Body of pancreas (tissue), 4 donors: Measurements from ENCODE around the gene SH2D5. TPM values are rescaled to one million over a fixed set of nuclear protein-coding genes. Genes with fewer than 3 reads are reported as not detected.

Source experiments
- ATAC-seq: fragments of 150-250 bp; one replicate; pipeline ENCODE4 v1.9.1; 2016
- DNase-seq, 4 donors: peaks; one replicate each; pipeline ENCODE4 v3.0.0-alpha.2; 2019
- H3K27ac ChIP-seq, 4 donors: fragments of 200-600 bp; sonication (generic); 1 replicate in 3 of 4; 2 replicates in 1 of 4; pipeline versions ENCODE4 v1.5.1 to v1.6.1; 2016 to 2019; ENCODE audit warnings: mild to moderate bottlenecking in 1 of 4, mixed read lengths in 1 of 4, moderate library complexity in 1 of 4
- H3K27me3 ChIP-seq, 2 donors: fragments of 200-600 bp; sonication (generic); one replicate each; pipeline ENCODE4 v1.6.0; 2016; ENCODE audit warnings: mild to moderate bottlenecking in 1 of 2
- H3K36me3 ChIP-seq, 2 donors: fragments of 200-600 bp; sonication (generic); replicated peaks in 1 of 2; 2 replicates each; pipeline ENCODE4 v1.5.1; 2016; ENCODE audit warnings: low read depth in 2 of 2; ENCODE audit not compliant: insufficient read depth in 1 of 2
- H3K4me1 ChIP-seq: fragments of 200-600 bp; sonication (generic); one replicate; pipeline ENCODE4 v1.6.0; 2016
- H3K4me3 ChIP-seq, 2 donors: fragments of 200-600 bp; sonication (generic); 1 replicate in 1 of 2; 2 replicates in 1 of 2; pipeline ENCODE4 v1.5.1; 2016 to 2019
- H3K9me3 ChIP-seq, 3 donors: fragments of 200-600 bp; sonication (generic); 1 replicate in 2 of 3; 2 replicates in 1 of 3; pipeline ENCODE4 v1.5.1; 2016
- POLR2A ChIP-seq, 3 donors: fragments of 450-650 bp; IDR thresholded peaks; one replicate each; pipeline ENCODE4 v1.6.1; 2016; ENCODE audit warnings: antibody characterized with exemption in 3 of 3, mild to moderate bottlenecking in 2 of 3
- WGBS, 2 donors: methylation state at CpG; one replicate each; pipeline ENCODE4 v1.1.5; 2017; 5-methylcytosine and 5-hydroxymethylcytosine counted together
- intact Hi-C: fragments of 100-400 bp; cut with DNase I; formaldehyde crosslinking; loops from one replicate; pipeline ENCODE4 v1.15.1; 2023
- total RNA-seq, 2 donors: library from RNA; depleted of rRNA; stranded (reverse); fragments of >200 nt; gene quantifications; one replicate each; pipeline ENCODE4 v1.1.0, GENCODE V29; 2016
- TF ChIP-seq, protein P1 (sequence below), 7 experiments: fragments of 450-650 bp in 4 of 7; fragments of 200-600 bp in 3 of 7; sonication (generic) in 3 of 7; IDR thresholded peaks; one replicate each; pipeline ENCODE4 v1.5.1; 2016 to 2019; ENCODE audit warnings: antibody characterized with exemption in 7 of 7

Gene SH2D5
- total RNA-seq, 2 donors from 2014 or later: not detected

DNA sequence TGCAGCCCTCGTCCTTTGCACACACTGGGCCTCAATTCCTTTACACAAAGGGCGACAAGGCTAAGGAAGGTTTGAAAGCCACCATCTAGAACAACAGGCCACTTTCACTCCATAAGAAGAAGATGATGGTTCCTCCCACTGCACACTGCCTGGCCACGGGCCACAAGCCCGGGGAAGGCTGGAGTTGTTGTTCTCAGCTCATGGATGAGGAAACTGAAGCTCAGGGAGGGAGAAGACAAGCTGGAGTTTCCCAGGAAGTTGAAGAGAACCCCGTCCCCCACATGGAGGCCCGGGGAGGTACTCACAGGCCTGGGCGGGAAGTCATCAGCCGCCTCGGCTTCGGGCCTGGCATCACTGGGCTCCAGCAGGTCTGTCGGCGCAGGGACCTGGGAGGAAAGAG, 46.8 kb downstream of the SH2D5 start:
- H3K27me3 ChIP-seq: no peaks in the 10 kb centered on the region
- DNase-seq (no peak), ATAC-seq (no peak)
- no peaks in the 10 kb centered on the region for H3K36me3 ChIP-seq
- 80 to 81% methylated on average over 5 to 12 of the region's 12 CpGs for WGBS, 2 donors
- no peak overlapping the region for H3K4me3 ChIP-seq
- H3K27ac ChIP-seq: peak overlapping the region in 2 of 4 donors; percentile 49 to 50
- TF ChIP-seq, protein P1, sequence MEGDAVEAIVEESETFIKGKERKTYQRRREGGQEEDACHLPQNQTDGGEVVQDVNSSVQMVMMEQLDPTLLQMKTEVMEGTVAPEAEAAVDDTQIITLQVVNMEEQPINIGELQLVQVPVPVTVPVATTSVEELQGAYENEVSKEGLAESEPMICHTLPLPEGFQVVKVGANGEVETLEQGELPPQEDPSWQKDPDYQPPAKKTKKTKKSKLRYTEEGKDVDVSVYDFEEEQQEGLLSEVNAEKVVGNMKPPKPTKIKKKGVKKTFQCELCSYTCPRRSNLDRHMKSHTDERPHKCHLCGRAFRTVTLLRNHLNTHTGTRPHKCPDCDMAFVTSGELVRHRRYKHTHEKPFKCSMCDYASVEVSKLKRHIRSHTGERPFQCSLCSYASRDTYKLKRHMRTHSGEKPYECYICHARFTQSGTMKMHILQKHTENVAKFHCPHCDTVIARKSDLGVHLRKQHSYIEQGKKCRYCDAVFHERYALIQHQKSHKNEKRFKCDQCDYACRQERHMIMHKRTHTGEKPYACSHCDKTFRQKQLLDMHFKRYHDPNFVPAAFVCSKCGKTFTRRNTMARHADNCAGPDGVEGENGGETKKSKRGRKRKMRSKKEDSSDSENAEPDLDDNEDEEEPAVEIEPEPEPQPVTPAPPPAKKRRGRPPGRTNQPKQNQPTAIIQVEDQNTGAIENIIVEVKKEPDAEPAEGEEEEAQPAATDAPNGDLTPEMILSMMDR (IDR thresholded peaks at IDR 0.05): no peak
- no peak for TF ChIP-seq POLR2A (IDR thresholded peaks at IDR 0.05)
- no peaks in the 10 kb centered on the region for H3K9me3 ChIP-seq
- intact Hi-C loops: loop anchor here (5.0 kb wide), 1 partner anchor 502 kb away; no protein-coding TSS in a partner anchor
- no peaks in the 10 kb centered on the region for H3K4me1 ChIP-seq

DNA sequence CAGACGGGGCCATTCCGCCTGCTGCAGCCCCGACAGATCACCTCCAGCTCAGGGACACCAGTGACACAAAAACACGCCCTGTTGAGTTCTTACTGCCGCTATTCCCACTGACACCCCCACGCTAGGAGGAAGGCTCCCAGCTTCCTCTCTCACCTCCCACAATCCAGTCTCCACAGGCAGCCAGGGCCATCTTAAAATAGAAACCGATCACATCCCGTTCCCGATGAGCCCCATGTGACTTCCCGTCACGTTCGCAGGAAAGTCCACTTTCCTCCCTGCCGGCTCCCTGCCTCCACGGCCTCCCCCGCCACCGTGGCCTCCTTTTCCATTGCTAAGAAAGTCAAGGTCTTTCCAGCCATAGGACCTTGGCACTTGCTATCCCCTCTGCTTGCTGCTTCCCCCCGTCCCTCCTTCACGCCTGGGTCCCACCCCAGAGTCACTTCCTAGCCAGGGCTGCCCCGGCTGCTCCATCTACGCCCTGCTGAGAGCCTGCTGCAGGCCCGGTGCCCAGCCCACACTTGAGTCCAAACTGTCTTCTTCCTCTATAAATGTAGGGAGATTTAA, 47.3 kb downstream of the SH2D5 start:
- Histone ChIP-seq H3K9me3 (no peaks in the 10 kb centered on the region), H3K36me3 (no peaks in the 10 kb centered on the region), H3K27me3 (no peaks in the 10 kb centered on the region), H3K4me1 (peaks cover 2% of the 10 kb centered on the region), H3K4me3 (no peak overlapping the region), H3K27ac (peak overlapping the region in 2 of 4 donors; percentile 49 to 50)
- DNase-seq (peak in 1 of 4 donors; percentile 8), ATAC-seq (peak; percentile 45)
- peak in 1 of 3 donors; percentile 13 for TF ChIP-seq POLR2A (IDR thresholded peaks at IDR 0.05)
- TF ChIP-seq, protein P1 (IDR thresholded peaks at IDR 0.05): no peak
- 78 to 87% methylated on average over 15 to 20 of the region's 21 CpGs for WGBS, 2 donors
- intact Hi-C loops: loop anchor here (5.0 kb wide), 1 partner anchor 502 kb away; no protein-coding TSS in a partner anchor

DNA sequence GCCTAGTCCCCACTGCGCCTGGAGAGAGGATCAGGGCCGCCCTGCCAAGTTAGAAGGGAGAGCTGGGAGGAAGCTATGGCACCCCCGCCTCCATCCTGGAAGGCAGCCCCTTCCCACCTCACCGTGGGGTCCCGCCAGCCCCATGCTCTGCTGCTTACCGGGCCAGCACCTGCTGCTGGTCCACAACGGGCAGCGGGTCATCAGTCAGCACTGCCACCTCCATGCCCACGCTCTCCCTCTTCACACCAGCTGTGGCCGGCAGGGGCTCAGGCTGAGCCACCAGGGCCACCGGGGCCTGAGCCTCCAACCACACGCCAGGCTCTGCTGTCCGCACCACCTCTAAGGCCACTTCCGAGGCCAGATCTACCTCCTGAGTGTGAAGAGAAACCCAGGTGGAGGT, 47.9 kb downstream of the SH2D5 start:
- H3K27me3 ChIP-seq: no peaks in the 10 kb centered on the region
- no peak overlapping the region for H3K4me3 ChIP-seq
- 79 to 92% methylated on average over 2 to 8 of the region's 14 CpGs for WGBS, 2 donors

GRCh38 chr1:20684050-20684620, 48.4 kb downstream of the SH2D5 start:
- intact Hi-C loops: no loop called here
- Histone ChIP-seq H3K27me3 (no peaks in the 10 kb centered on the region), H3K4me3 (no peak overlapping the region), H3K4me1 (peaks cover 7% of the 10 kb centered on the region), H3K36me3 (no peaks in the 10 kb centered on the region), H3K27ac (peak overlapping the region in 2 of 4 donors; percentile 32 to 49), H3K9me3 (no peaks in the 10 kb centered on the region)
- ATAC-seq (no peak), DNase-seq (no peak)
- no peak for TF ChIP-seq POLR2A (IDR thresholded peaks at IDR 0.05)
- TF ChIP-seq, protein P1 (IDR thresholded peaks at IDR 0.05): no peak
- WGBS, 2 donors: 76 to 80% methylated on average over 2 to 13 of the region's 13 CpGs

More for the DNA sequence above, 47.9 kb downstream of the SH2D5 start:
- intact Hi-C loops: loop anchor here (5.0 kb wide), 1 partner anchor 503 kb away; no protein-coding TSS in a partner anchor
- Histone ChIP-seq H3K36me3 (no peaks in the 10 kb centered on the region), H3K9me3 (no peaks in the 10 kb centered on the region), H3K27ac (peak overlapping the region in 2 of 4 donors; percentile 32 to 49), H3K4me1 (peaks cover 7% of the 10 kb centered on the region)
- DNase-seq (no peak), ATAC-seq (no peak)
- TF ChIP-seq, protein P1 (IDR thresholded peaks at IDR 0.05): no peak
